Measurements from ENCODE around the gene EFCAB6.

Gene EFCAB6

GRCh38 chr22:43488031-43488866 lies 323.9 kb downstream of the EFCAB6 start:
- no peak for TF ChIP-seq EZH2 (IDR thresholded peaks at IDR 0.05; ENCODE audit: borderline replicate concordance, low read length)
- TF ChIP-seq CTCF (IDR thresholded peaks at IDR 0.05; ENCODE audit: low read length), result no peak
- peaks cover 11% of the 10 kb centered on the region for H3K27me3 ChIP-seq (ENCODE audit: insufficient read depth, low read length)
- no peak overlapping the region for H3K4me3 ChIP-seq (ENCODE audit: low read depth, low read length, poor library complexity, severe bottlenecking)
- no peaks in the 10 kb centered on the region for H3K36me3 ChIP-seq (ENCODE audit: insufficient read depth, low read length)
- no peak overlapping the region for H3K9ac ChIP-seq (ENCODE audit: low read length)
- H4K20me1 ChIP-seq (ENCODE audit: insufficient read depth, low read length), result no peaks in the 10 kb centered on the region
- no peak overlapping the region for H2AFZ ChIP-seq (ENCODE audit: low read length)
- H3K4me2 ChIP-seq (ENCODE audit: low read length), result no peak overlapping the region
- H3K9me2 ChIP-seq (ENCODE audit: low read depth, low read length), result no peaks in the 10 kb centered on the region
- no peaks in the 10 kb centered on the region for H3F3A ChIP-seq (ENCODE audit: insufficient read depth, low read length)
- no peaks in the 10 kb centered on the region for H3K79me2 ChIP-seq (ENCODE audit: insufficient read depth, low read length)
- no peaks in the 10 kb centered on the region for H3K9me3 ChIP-seq (ENCODE audit: low read length)
- H3K4me1 ChIP-seq (ENCODE audit: insufficient read depth, low read length, severe bottlenecking), result no peaks in the 10 kb centered on the region
- no peak overlapping the region for H3K27ac ChIP-seq (ENCODE audit: low read depth, low read length, poor library complexity, severe bottlenecking)

DNA sequence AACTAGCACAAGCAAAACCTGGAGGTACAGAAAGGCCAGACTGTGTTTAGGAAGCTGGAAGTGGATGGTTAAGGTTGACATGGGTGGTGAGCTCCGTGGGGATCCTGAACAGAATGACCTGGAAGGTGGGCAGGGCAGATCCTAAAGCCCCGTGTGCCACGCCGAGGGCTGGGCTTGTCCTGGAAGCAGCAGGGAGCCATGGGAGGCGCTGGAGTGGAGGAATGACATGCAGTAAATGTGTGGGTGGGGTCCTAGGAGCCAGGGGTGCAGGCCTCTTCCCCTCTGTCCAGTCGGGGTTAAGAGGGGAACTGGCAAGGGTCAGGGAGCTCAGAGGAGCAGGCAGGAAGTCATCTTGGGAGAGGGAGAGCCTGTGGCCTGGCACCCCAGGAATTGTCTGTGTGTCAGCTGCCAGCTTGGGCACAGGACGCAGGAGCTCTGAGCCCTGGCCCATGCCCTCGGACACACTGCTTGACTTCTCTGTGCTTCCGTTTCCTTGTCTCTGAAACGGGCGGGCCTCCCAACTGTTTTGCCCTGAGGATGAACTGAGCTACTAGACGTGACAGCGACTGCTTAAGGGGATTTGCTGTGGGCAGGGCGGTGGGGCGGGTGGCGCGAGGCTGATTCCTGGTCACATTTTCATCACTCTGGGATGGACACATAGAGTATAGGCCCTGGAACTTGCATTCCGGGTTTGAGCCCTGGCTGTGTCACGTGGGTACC lies 324.6 kb downstream of the EFCAB6 start:
- no peaks in the 10 kb centered on the region for H3K9me2 ChIP-seq (ENCODE audit: low read depth, low read length)
- no peaks in the 10 kb centered on the region for H3K4me1 ChIP-seq (ENCODE audit: insufficient read depth, low read length, severe bottlenecking)
- H2AFZ ChIP-seq (ENCODE audit: low read length), result no peak overlapping the region
- H4K20me1 ChIP-seq (ENCODE audit: insufficient read depth, low read length), result no peaks in the 10 kb centered on the region
- H3F3A ChIP-seq (ENCODE audit: insufficient read depth, low read length), result no peaks in the 10 kb centered on the region
- TF ChIP-seq CTCF (IDR thresholded peaks at IDR 0.05; ENCODE audit: low read length) (no peak), EZH2 (IDR thresholded peaks at IDR 0.05; ENCODE audit: borderline replicate concordance, low read length) (no peak)
- H3K4me2 ChIP-seq (ENCODE audit: low read length), result no peak overlapping the region
- H3K9me3 ChIP-seq (ENCODE audit: low read length), result no peaks in the 10 kb centered on the region
- H3K79me2 ChIP-seq (ENCODE audit: insufficient read depth, low read length), result no peaks in the 10 kb centered on the region
- no peak overlapping the region for H3K4me3 ChIP-seq (ENCODE audit: low read depth, low read length, poor library complexity, severe bottlenecking)
- no peak overlapping the region for H3K9ac ChIP-seq (ENCODE audit: low read length)
- no peak overlapping the region for H3K27ac ChIP-seq (ENCODE audit: low read depth, low read length, poor library complexity, severe bottlenecking)
- no peaks in the 10 kb centered on the region for H3K36me3 ChIP-seq (ENCODE audit: insufficient read depth, low read length)
- H3K27me3 ChIP-seq (ENCODE audit: insufficient read depth, low read length), result peaks cover 11% of the 10 kb centered on the region

- Histone ChIP-seq H4K20me1 (ENCODE audit: insufficient read depth, low read length) (no peaks in the 10 kb centered on the region), H3K9me2 (ENCODE audit: low read depth, low read length) (no peaks in the 10 kb centered on the region), H2AFZ (ENCODE audit: low read length) (no peak overlapping the region), H3K79me2 (ENCODE audit: insufficient read depth, low read length) (no peaks in the 10 kb centered on the region), H3K4me1 (ENCODE audit: insufficient read depth, low read length, severe bottlenecking) (no peaks in the 10 kb centered on the region), H3K9me3 (ENCODE audit: low read length) (no peaks in the 10 kb centered on the region), H3K36me3 (ENCODE audit: insufficient read depth, low read length) (no peaks in the 10 kb centered on the region), H3K27me3 (ENCODE audit: insufficient read depth, low read length) (peaks cover 11% of the 10 kb centered on the region), H3K27ac (ENCODE audit: low read depth, low read length, poor library complexity, severe bottlenecking) (no peak overlapping the region), H3K4me3 (ENCODE audit: low read depth, low read length, poor library complexity, severe bottlenecking) (no peak overlapping the region), H3F3A (ENCODE audit: insufficient read depth, low read length) (no peaks in the 10 kb centered on the region), H3K4me2 (ENCODE audit: low read length) (no peak overlapping the region), H3K9ac (ENCODE audit: low read length) (no peak overlapping the region)
- no peak for TF ChIP-seq EZH2 (IDR thresholded peaks at IDR 0.05; ENCODE audit: borderline replicate concordance, low read length)
Measured at GRCh38 chr22:43485502-43486089, 326.5 kb downstream of the EFCAB6 start.
